Measurements from ENCODE around the gene DPY19L3.
"Not testable (repeated sequence)": the region's sequence is repeated elsewhere in the genome, so short reads cannot be mapped to it uniquely, and the experiment has no call there.

DPY19L3 gene

GRCh38 chr19:32447534-32447933, 42.0 kb downstream of the DPY19L3 start:
- DNase-seq = not testable (repeated sequence)

GRCh38 chr19:32448026-32448425, 42.5 kb downstream of the DPY19L3 start:
- DNase-seq = no peak

DNA sequence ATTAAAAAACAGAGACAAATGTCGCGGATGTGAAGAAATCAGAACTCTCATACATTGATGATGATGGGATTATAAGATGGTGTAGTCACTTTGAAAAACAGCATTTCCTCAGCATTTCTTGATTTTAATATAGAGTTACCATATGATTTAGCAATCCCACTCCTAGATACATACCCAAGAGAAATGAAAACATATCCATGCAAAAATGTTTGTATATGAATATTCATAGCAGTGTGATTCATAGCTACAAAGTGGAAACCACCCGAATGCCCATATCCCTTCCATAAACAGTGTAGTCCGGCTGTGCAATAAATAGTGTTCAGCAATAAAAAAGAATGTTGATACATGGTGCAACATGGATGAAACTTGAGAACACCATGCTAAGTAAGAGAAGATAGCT, 44.6 kb downstream of the DPY19L3 start:
- no peak for DNase-seq

- no peak for DNase-seq
Observed at GRCh38 chr19:32453736-32454135, 48.2 kb downstream of the DPY19L3 start.

GRCh38 chr19:32456406-32456805, 50.8 kb downstream of the DPY19L3 start:
- DNase-seq = no peak

DNA sequence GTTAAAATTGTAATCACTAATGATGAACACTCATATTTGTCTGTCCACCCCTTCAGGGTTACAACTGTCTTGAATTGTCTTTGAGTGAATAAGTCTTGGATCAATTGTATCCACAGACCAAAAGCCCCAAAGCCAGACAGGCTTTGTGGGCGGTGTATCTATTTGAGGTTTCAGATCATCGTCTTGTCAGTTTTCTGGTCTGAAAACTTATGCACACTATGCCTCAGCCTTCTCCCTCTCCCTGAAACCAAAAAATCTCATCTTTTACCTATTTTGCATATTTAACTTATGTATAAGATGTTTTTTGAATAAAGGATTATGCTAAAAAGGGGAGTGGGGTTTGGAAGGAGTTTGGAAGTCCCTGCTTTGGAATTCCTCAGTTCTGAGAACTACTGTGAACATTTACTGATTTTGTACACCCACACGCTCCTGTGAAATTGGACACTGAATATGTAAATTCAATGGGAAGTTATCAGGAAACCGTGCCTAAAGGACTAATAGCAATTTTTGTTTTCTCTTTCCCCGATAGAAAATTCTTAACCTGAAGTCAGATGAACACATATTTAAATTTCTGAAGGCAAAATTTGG, 52.1 kb downstream of the DPY19L3 start:
- no peak for DNase-seq

DNA sequence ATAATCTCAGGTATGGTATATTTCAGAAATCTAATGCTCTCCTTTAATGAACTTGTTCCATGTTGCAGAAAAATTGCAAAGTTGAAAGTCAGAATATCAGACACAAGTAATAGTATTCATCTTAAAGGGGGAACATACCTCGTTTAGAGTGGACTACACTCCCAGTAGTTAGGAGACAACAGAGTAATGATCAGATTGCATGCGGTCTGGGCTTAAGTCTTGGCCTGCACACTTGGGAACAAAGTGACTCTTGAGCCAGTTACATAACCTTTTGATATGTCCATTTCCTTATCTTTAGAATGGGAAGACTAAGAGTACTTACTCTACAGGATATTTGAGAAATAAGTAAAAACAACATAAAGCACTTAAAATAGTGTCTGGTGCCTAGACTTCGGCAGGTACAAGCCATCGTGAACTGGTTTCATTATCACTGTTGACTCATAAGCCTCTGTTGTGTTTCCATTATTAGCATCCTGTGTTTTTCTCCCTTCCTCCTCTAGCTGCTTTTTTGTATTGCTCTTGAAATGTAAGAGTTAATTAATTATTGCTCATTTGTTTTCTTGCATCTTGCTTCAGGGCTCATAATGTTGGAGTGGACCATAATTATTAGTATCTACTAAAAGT, 53.0 kb downstream of the DPY19L3 start:
- DNase-seq = no peak

- no peak for DNase-seq
Observed at GRCh38 chr19:32459204-32459865, 53.8 kb downstream of the DPY19L3 start.

- no peak for DNase-seq
Observed at GRCh38 chr19:32460476-32460875, 54.9 kb downstream of the DPY19L3 start.

DNA sequence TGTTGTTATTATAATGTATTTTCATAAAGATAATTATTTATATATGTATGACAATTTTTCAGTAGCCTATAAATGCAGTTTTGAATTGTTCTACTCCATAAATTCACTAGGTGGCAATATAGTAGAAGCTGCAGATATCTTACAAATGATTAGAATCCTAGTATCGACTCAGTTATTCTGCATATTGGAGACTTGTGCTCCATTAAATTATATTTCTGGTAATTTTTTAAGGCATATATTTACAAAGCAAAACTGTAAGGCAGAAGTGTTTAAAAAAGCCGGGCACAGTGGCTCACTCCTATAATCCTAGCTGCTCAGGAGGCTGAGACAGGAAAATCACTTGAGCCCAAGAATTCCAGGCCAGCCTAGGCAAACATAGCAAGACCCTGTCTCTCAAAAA, 58.7 kb downstream of the DPY19L3 start:
- no peak for DNase-seq

- no peak for DNase-seq
Observed at GRCh38 chr19:32465176-32465575, 59.6 kb downstream of the DPY19L3 start.

DNA sequence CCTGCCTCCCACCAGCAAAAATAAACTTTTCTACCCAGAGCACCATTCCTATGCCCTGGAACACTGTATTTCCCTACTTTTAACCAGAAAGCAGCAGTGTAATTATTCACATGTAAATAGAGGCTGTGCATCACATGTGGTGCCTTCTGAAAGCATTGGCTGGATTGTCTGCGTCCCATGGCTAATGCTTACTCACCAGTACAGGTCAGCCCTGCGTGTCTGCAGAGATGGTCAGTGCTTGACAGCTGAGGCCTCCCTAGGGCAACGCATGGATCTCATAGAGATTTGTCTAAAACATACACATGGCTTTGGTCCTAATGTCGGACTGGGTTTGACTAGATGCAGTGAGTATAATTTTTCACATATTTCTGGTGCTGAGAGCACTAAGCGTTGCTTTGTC, 64.2 kb downstream of the DPY19L3 start:
- no peak for DNase-seq

- no peak for DNase-seq
Observed at GRCh38 chr19:32471095-32471494, 65.5 kb downstream of the DPY19L3 start.

- DNase-seq = no peak
Observed at GRCh38 chr19:32471811-32472210, 66.2 kb downstream of the DPY19L3 start.

DNA sequence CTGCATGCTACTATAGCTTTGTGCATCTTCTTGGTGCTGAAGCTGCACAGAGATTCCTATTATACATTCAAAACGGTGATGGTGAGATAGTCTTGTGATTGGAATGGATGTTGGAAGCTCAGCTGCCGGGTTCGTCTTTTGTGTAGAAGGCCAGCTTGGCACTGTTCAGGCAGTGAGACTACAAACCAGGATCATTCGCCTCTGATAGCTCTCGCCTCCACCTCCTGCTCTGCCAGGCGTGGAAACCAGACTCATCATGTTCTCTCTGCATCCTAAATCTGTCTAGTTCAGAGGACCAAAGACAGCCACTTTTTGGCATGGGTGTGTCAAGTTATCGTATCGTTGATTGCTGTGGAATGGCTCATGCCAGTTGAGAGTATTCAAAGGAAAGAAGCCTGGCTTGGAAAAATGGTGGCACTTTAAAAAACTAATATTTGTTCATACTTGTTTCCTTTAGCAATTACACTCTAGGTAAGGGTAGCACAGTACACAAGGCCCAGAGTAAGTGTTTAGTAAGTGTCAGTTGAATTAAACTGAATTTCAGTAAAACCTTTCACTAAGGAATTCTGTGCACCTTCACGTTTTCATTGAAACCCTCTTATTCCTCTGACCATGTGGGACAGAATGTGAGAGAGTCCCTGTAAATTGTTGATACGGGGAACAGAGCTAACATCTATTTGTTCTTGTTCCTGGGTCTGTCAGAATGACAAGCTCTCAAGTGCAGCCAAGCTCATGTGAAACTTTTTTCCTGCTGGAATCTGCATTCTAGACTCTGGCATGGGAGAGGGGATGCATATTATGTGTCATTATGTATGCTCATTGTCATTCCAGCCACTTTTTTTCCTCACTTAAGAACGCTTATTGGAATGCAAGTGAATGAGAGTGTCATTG, 69.8 kb downstream of the DPY19L3 start:
- no peak for DNase-seq

DNA sequence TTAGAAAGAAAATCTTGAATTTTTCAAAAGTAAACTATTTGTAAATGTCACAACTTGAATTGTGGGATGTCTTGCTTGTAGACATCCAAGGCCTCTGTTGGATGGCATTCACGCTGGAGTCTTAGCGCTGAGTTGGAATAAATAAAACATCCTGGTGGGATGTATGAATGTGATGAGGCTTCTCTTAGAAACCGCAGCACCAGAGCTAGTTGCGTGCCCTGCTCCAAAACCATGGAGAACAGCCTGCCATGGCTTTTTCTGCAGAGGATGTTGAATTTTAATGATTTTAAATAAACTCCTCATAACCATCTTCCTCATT, 70.4 kb downstream of the DPY19L3 start:
- DNase-seq = no peak

DNA sequence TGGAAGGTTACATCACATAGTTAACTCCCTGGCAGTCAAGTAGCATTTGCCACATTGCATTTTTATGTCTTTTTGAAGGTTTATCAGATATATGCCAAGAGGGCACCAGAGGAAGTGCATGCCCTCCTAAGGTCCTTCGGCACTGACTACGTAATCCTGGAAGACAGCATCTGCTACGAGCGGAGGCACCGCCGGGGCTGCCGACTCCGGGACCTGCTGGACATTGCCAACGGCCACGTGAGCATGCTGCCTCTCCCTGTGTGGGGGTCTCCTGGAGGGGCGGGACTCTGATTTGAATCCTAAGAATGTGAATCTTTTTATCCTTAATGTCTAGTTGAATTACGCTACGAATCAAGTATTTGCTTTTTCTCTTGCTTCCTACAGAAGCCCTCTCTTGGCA, 74.8 kb downstream of the DPY19L3 start:
- DNase-seq = no peak

- no peak for DNase-seq
Observed at GRCh38 chr19:32483574-32483973, 78.0 kb downstream of the DPY19L3 start.

GRCh38 chr19:32489971-32490370, 84.4 kb downstream of the DPY19L3 start:
- no peak for DNase-seq

GRCh38 chr19:32497391-32497790, 91.8 kb downstream of the DPY19L3 start:
- DNase-seq = no peak

DNA sequence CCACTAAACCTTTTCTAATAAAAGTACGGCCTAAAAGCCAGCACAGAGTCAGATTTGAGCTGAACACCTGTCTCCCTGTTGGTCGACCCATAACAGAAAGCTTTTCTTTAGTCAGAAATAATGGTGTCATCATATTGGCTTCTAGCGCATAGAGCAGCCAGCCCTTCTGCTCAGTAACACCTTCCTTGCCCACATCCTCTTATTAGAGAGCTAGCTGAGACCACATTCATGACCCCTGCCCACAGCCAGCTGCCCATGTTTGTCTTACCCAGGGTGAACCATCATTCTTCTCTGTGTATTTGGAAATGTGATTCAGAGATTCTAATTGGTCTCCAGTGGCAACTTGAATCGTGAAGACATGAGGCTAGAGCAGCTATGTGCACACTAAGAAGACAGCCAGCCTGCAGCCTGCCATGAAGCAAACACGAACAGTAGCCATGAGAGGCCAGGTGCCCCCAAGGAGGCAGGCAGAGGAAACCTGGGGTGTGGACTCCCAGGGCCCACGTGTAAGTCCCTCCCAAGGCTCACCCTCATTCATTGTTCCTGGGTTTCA, 93.2 kb downstream of the DPY19L3 start:
- no peak for DNase-seq

- not testable (repeated sequence) for DNase-seq
Observed at GRCh38 chr19:32512498-32512897, 106.9 kb downstream of the DPY19L3 start.

GRCh38 chr19:32519023-32519422, 113.5 kb downstream of the DPY19L3 start:
- no peak for DNase-seq

Data from NCI-H1092 (cell line).